ENCODE measurements around the gene RARS2.

The RARS2 gene

GRCh38 chr6:87608802-87609201, 19.0 kb upstream of the RARS2 start:
- in situ Hi-C loops (cut with HindIII; ENCODE audit: low pct_ligation_motif_present, low sequenced_read_pairs) = no loop called here
- DNase-seq = no peak
- Histone ChIP-seq H3K27ac (no peak overlapping the region), H3K27me3 (replicated peaks) (no peaks in the 10 kb centered on the region), H3K36me3 (replicated peaks) (peaks cover 16% of the 10 kb centered on the region), H3K4me3 (ENCODE audit: low read depth, low read length) (no peak overlapping the region)
- no peak for TF ChIP-seq CTCF (IDR thresholded peaks at IDR 0.05; ENCODE audit: low read depth, low read length, missing control alignments)

DNA sequence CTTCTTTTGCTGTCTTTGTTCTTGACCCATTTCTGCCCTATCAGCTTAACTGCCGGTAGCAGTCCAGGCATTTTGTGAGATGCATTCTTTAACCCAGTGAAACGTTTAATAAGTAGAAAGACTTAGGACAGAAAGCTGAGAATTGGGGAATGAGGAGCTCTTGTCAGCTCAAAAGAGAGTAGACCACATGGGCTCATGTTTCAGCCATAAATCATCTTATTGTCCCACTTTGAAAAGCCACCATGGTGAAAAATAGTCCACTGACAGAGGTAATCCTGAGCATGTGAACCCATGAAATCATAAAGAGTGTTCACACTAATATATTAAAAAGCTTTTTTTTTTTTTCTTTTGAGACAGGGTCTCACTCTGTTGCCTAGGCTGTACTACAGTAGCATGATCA, 16.4 kb upstream of the RARS2 start:
- no peaks in the 10 kb centered on the region for H3K27me3 ChIP-seq (replicated peaks)
- H3K36me3 ChIP-seq (replicated peaks) = peaks cover 2% of the 10 kb centered on the region
- no peak overlapping the region for H3K27ac ChIP-seq
- in situ Hi-C loops (cut with HindIII; ENCODE audit: low pct_ligation_motif_present, low sequenced_read_pairs) = no loop called here
- H3K4me3 ChIP-seq (ENCODE audit: low read depth, low read length) = no peak overlapping the region
- no peak for DNase-seq
- TF ChIP-seq CTCF (IDR thresholded peaks at IDR 0.05; ENCODE audit: low read depth, low read length, missing control alignments) = no peak

DNA sequence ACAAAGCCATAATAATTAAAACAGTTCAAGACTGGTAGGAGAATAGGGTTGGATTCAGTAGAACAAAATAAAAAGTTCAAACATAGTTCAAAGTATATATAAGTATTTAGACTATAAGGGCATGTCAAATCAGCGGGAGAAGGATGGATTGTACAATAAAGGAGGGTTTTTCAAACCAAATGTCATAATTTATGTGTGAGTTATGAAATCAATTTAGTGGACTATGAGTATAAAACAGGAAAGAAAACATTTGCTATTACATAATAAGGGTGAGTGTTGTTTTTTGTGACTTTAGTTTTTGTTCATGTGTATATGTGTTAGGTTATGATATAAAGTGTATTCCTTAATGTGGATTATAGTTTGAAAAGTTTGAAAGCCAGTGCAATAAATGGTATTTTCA, 10.8 kb upstream of the RARS2 start:
- Histone ChIP-seq H3K36me3 (replicated peaks) (peaks cover 5% of the 10 kb centered on the region), H3K4me3 (ENCODE audit: low read depth, low read length) (no peak overlapping the region), H3K27me3 (replicated peaks) (no peaks in the 10 kb centered on the region), H3K27ac (no peak overlapping the region)
- DNase-seq = no peak
- TF ChIP-seq CTCF (IDR thresholded peaks at IDR 0.05; ENCODE audit: low read depth, low read length, missing control alignments) = no peak
- in situ Hi-C loops (cut with HindIII; ENCODE audit: low pct_ligation_motif_present, low sequenced_read_pairs) = no loop called here

GRCh38 chr6:87590990-87591389, 1.2 kb upstream of the RARS2 start:
- in situ Hi-C loops (cut with HindIII; ENCODE audit: low pct_ligation_motif_present, low sequenced_read_pairs) = no loop called here
- peaks cover 2% of the 10 kb centered on the region for H3K36me3 ChIP-seq (replicated peaks)
- DNase-seq = no peak
- TF ChIP-seq CTCF (IDR thresholded peaks at IDR 0.05; ENCODE audit: low read depth, low read length, missing control alignments) = no peak
- H3K27me3 ChIP-seq (replicated peaks) = no peaks in the 10 kb centered on the region
- peak overlapping the region; percentile 97 for H3K4me3 ChIP-seq (ENCODE audit: low read depth, low read length)
- H3K27ac ChIP-seq = no peak overlapping the region

GRCh38 chr6:87590417-87590880, 662 bp upstream of the RARS2 start:
- H3K27ac ChIP-seq = peak overlapping the region; percentile 60
- no peaks in the 10 kb centered on the region for H3K27me3 ChIP-seq (replicated peaks)
- peaks cover 2% of the 10 kb centered on the region for H3K36me3 ChIP-seq (replicated peaks)
- H3K4me3 ChIP-seq (ENCODE audit: low read depth, low read length) = peak overlapping the region; percentile 97
- TF ChIP-seq CTCF (IDR thresholded peaks at IDR 0.05; ENCODE audit: low read depth, low read length, missing control alignments) = no peak
- in situ Hi-C loops (cut with HindIII; ENCODE audit: low pct_ligation_motif_present, low sequenced_read_pairs) = no loop called here
- no peak for DNase-seq

GRCh38 chr6:87588756-87589407, 905 bp downstream of the RARS2 start:
- Histone ChIP-seq H3K27me3 (replicated peaks) (no peaks in the 10 kb centered on the region), H3K36me3 (replicated peaks) (no peaks in the 10 kb centered on the region), H3K4me3 (ENCODE audit: low read depth, low read length) (peak overlapping the region; percentile 97), H3K27ac (peak overlapping the region; percentile 74)
- no peak for DNase-seq
- in situ Hi-C loops (cut with HindIII; ENCODE audit: low pct_ligation_motif_present, low sequenced_read_pairs) = no loop called here
- no peak for TF ChIP-seq CTCF (IDR thresholded peaks at IDR 0.05; ENCODE audit: low read depth, low read length, missing control alignments)

All from brain microvascular endothelial cell (primary cell).